HG03460 (cell line): ENCODE results near the gene ARHGAP9.

ENCODE experiments used
- ATAC-seq: cut with Tn5 transposase; IDR thresholded peaks from one replicate; pipeline ENCODE4 v1.9.1; 2021; ENCODE audit not compliant: unreplicated experiment

Gene ARHGAP9

GRCh38 chr12:57473886-57474285 lies 5.8 kb downstream of the ARHGAP9 start:
- ATAC-seq: no peak

- no peak for ATAC-seq
Observed at GRCh38 chr12:57473392-57473791, 6.3 kb downstream of the ARHGAP9 start.

- ATAC-seq: no peak
Observed at GRCh38 chr12:57472391-57472790, 7.3 kb downstream of the ARHGAP9 start.

- no peak for ATAC-seq
Observed at GRCh38 chr12:57471661-57472060, 8.0 kb downstream of the ARHGAP9 start.

GRCh38 chr12:57470970-57471656 lies 8.6 kb downstream of the ARHGAP9 start:
- no peak for ATAC-seq

- ATAC-seq: no peak
Observed at GRCh38 chr12:57470286-57470969, 9.2 kb downstream of the ARHGAP9 start.

GRCh38 chr12:57469296-57470164 lies 10.1 kb downstream of the ARHGAP9 start:
- ATAC-seq: no peak

- no peak for ATAC-seq
Observed at GRCh38 chr12:57467915-57468314, 11.8 kb downstream of the ARHGAP9 start.

GRCh38 chr12:57467212-57467874 lies 12.3 kb downstream of the ARHGAP9 start:
- ATAC-seq: no peak

GRCh38 chr12:57465747-57466505 lies 13.7 kb downstream of the ARHGAP9 start:
- no peak for ATAC-seq

- ATAC-seq: no peak
Observed at GRCh38 chr12:57465030-57465746, 14.5 kb downstream of the ARHGAP9 start.

- no peak for ATAC-seq
Observed at GRCh38 chr12:57464569-57464968, 15.1 kb downstream of the ARHGAP9 start.

GRCh38 chr12:57462912-57463253 lies 16.8 kb downstream of the ARHGAP9 start:
- no peak for ATAC-seq

GRCh38 chr12:57462251-57462911 lies 17.3 kb downstream of the ARHGAP9 start:
- peak; percentile 63 for ATAC-seq

- ATAC-seq: no peak
Observed at GRCh38 chr12:57461917-57462250, 17.8 kb downstream of the ARHGAP9 start.

GRCh38 chr12:57461276-57461916 lies 18.3 kb downstream of the ARHGAP9 start:
- no peak for ATAC-seq

- no peak for ATAC-seq
Observed at GRCh38 chr12:57460841-57461275, 18.8 kb downstream of the ARHGAP9 start.

- ATAC-seq: no peak
Observed at GRCh38 chr12:57460468-57460784, 19.2 kb downstream of the ARHGAP9 start.
